ENCODE data around the gene TAF5L. TPM values are rescaled to one million over a fixed set of nuclear protein-coding genes. Genes with fewer than 3 reads are reported as not detected.

The TAF5L gene
- total and polyA plus RNA-seq, 2 of the 8 experiments (the other 6 are each of a cell fraction or from before 2014, with no cell fraction given) = 17.7 to 23.3 TPM

GRCh38 chr1:229642970-229643369, 17.0 kb upstream of the TAF5L start:
- Histone ChIP-seq H3K56ac (replicated peaks; ENCODE audit: insufficient read length, low read depth, low read length) (no peak overlapping the region), H3K4ac (replicated peaks; ENCODE audit: insufficient read length, low read depth, low read length) (no peak overlapping the region), H2AK5ac (ENCODE audit: low read depth, low read length) (no peak overlapping the region), H3K9ac (replicated peaks in 1 of 4; ENCODE audit: extremely low read depth in 1 of 4, low read depth in 3 of 4, low read length in 3 of 4) (no peak overlapping the region), H3K9me3 (ENCODE audit: insufficient read depth in 2 of 2, low read depth in 1 of 2, low read length in 1 of 2) (no peaks in the 10 kb centered on the region), H3K23me2 (ENCODE audit: low read depth, low read length) (no peaks in the 10 kb centered on the region), H3K4me2 (ENCODE audit: insufficient read depth in 1 of 2, low read depth in 2 of 2, low read length in 2 of 2) (no peak overlapping the region), H3K79me2 (ENCODE audit: control insufficient read depth in 1 of 2, insufficient read depth in 2 of 2, low read length in 2 of 2) (peaks cover 0 to 43% of the 10 kb centered on the region in 2 experiments; a peak in 2 of 4 replicates), H2BK5ac (ENCODE audit: low read depth, low read length) (no peak overlapping the region), H4K20me1 (replicated peaks in 1 of 2; ENCODE audit: control insufficient read depth in 1 of 2, insufficient read depth in 2 of 2, low read length in 2 of 2) (peaks cover 7 to 18% of the 10 kb centered on the region in 2 experiments), H3K14ac (ENCODE audit: insufficient read length) (no peak overlapping the region), H2BK12ac (ENCODE audit: low read depth, low read length) (no peak overlapping the region), H4K91ac (replicated peaks; ENCODE audit: insufficient read length, low read length) (no peak overlapping the region), H3K18ac (ENCODE audit: extremely low read depth, low read length) (no peak overlapping the region), H2BK120ac (replicated peaks; ENCODE audit: low read depth, low read length) (no peak overlapping the region), H4K5ac (ENCODE audit: insufficient read length, low read depth, low read length) (no peak overlapping the region), H2AFZ (ENCODE audit: low read length) (no peak overlapping the region), H2BK20ac (ENCODE audit: low read length) (no peak overlapping the region), H3K4me3 (ENCODE audit: extremely low read depth in 1 of 4, insufficient read depth in 2 of 4, low read depth in 3 of 4, low read length in 4 of 4) (no peak overlapping the region), H3K27ac (ENCODE audit: low read depth, low read length) (no peak overlapping the region), H3K36me3 (ENCODE audit: control insufficient read depth in 2 of 4, insufficient read depth in 4 of 4, low read length in 3 of 4) (peaks cover 18 to 55% (median 43%) of the 10 kb centered on the region in 4 experiments; a peak in 7 of 8 replicates), H2BK15ac (ENCODE audit: low read length) (no peak overlapping the region), H4K8ac (ENCODE audit: extremely low read depth, insufficient read depth, low read length) (no peak overlapping the region), H3K79me1 (ENCODE audit: low read depth, low read length) (peaks cover 21% of the 10 kb centered on the region), H3K27me3 (replicated peaks in 1 of 4; ENCODE audit: control insufficient read depth in 3 of 4, extremely low read depth in 1 of 4, insufficient read depth in 3 of 4, low read length in 3 of 4) (no peaks in the 10 kb centered on the region), H3K23ac (ENCODE audit: insufficient read length) (no peak overlapping the region), H3K4me1 (replicated peaks in 1 of 4; ENCODE audit: control insufficient read depth in 3 of 4, insufficient read depth in 4 of 4, low read length in 3 of 4) (no peaks in the 10 kb centered on the region)
- WGBS, 2 experiments (ENCODE audit: extremely low coverage in 1 of 2, insufficient coverage in 1 of 2, insufficient read length in 1 of 2, insufficient replicate concordance in 2 of 2, low coverage in 1 of 2, low lambda C conversion rate in 2 of 2, missing lambda C conversion rate in 1 of 2) = 92% methylated on average over 4 of the region's 4 CpGs; no CpG with 5 or more reads in 1 of the 2 experiments
- FAIRE-seq = no peak
- DNase-seq (ENCODE audit: low read depth in 1 of 2, low spot score in 2 of 2) = no peak
- POLR2A ChIA-PET (ENCODE audit: partially characterized antibody) = no interaction called here
- CTCF ChIA-PET (ENCODE audit: partially characterized antibody) = interaction anchor here (0.5 kb wide), 1 partner anchor 72 kb away, joined by 3 read pairs; no protein-coding TSS in a partner anchor
- TF ChIP-seq BACH1 (IDR thresholded peaks at IDR 0.05; ENCODE audit: low read length) (no peak), SIRT6 (IDR thresholded peaks at IDR 0.05; ENCODE audit: low read length) (no peak), ATF2 (IDR thresholded peaks at IDR 0.05; ENCODE audit: low read length) (no peak), KDM1A (IDR thresholded peaks at IDR 0.05; ENCODE audit: borderline replicate concordance, low read length) (no peak), POLR2A (IDR thresholded peaks at IDR 0.05; ENCODE audit: control extremely low read depth in 1 of 2, low read depth in 2 of 2, low read length in 2 of 2) (no peak), SRF (IDR thresholded peaks at IDR 0.05; ENCODE audit: low read depth, low read length) (no peak), ASH2L (IDR thresholded peaks at IDR 0.05; ENCODE audit: low read length) (no peak), ZNF274 (IDR thresholded peaks at IDR 0.05; ENCODE audit: borderline replicate concordance, extremely low read depth, low read length) (no peak), PHF8 (conservative IDR thresholded peaks at IDR 0.05; ENCODE audit: low read depth, low read length) (no peak), SUZ12 (IDR thresholded peaks at IDR 0.05; ENCODE audit: low read length) (no peak), E2F6 (IDR thresholded peaks at IDR 0.05) (no peak), SP1 (IDR thresholded peaks at IDR 0.05; ENCODE audit: low read depth, low read length) (no peak), GTF2F1 (IDR thresholded peaks at IDR 0.05; ENCODE audit: borderline replicate concordance, low read depth, low read length) (no peak), YY1 (IDR thresholded peaks at IDR 0.05; ENCODE audit: low read depth, low read length) (no peak)
